Medulla oblongata (tissue), 1 donor: ENCODE measurements around the gene BEGAIN.
"Not testable (repeated sequence)": the region's sequence is repeated elsewhere in the genome, so short reads cannot be mapped to it uniquely, and the experiment has no call there.

Experiments
- DNase-seq: peaks from one replicate; pipeline ENCODE4 v3.0.0-alpha.2; 2015; ENCODE audit errors: extremely low spot score

The BEGAIN gene

DNA sequence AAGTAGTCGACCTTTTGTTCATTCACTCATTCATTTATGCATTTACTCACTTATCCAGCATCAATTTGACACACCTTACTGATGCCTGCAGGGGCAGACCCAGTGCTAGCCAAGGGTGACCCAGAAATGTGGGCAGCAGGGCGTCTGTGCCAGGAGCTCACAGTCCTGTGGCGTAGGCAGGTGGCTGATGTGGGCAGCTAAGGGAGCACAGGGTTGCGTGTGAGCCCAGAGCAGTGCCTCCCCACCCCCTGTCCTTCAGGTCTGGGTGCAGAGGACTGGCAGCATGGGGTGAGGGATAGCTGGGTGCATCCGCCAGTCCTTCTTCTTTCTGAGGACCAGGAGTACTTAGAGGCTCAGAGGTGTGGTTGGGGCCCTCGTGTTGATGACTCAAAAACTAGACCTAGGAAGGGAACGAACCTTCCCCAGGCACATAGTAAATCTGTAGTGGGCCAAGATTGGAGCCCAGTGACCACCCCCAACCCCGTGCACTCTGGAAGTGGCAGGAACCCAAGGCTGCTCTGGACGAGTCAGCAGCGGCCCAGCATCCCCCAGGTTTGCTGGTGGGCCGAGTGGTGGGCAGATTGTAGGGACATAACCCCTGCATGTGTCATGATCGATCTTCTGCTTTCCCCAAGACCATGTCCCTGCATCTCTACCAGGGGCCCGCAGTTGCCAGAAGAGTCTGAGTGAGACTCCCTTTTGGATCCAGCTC lies 63.9 kb downstream of the BEGAIN start:
- DNase-seq, result no peak

DNA sequence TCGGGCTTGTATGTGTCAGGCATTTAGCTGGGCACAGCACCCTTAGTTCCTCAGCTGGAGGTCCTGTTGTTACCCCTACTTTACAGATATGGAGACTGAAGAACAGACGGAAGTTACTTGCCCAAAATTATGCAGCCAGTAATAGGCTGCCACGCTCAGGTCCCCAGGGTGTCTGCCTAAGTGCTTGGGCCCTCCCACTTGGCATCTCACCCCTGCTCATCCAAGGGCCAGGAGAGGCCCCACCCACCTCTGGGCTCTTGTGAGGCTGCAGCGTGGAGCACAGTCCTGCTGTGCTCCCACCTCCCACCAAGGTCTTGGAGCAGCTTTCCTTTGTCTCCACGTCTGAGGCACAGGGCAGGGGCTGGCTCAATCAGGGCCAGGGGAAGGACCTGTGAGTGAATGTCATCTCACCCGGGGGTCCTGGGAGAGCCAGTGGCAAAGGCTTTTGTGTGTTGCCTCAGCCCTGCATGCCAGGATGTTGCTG lies 64.6 kb downstream of the BEGAIN start:
- DNase-seq, result no peak

DNA sequence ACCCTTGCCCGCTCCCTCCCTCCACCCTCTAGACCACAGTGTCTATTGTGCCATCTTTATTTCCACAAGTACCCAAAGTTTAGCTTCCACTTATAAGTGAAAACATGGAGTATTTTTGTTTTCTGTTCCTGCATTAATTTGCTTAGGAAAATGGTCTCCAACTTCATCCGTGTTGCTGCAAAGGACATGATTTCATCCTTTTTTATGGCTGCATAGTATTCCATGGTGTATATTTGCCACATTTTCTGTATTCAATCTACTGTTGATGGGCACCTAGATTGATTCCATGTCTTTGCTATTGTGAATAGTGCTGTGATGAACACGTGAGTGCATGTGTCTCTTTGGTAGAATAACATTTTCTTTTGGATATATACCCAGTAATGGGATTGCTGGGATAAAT lies 81.2 kb downstream of the BEGAIN start:
- not testable (repeated sequence) for DNase-seq

DNA sequence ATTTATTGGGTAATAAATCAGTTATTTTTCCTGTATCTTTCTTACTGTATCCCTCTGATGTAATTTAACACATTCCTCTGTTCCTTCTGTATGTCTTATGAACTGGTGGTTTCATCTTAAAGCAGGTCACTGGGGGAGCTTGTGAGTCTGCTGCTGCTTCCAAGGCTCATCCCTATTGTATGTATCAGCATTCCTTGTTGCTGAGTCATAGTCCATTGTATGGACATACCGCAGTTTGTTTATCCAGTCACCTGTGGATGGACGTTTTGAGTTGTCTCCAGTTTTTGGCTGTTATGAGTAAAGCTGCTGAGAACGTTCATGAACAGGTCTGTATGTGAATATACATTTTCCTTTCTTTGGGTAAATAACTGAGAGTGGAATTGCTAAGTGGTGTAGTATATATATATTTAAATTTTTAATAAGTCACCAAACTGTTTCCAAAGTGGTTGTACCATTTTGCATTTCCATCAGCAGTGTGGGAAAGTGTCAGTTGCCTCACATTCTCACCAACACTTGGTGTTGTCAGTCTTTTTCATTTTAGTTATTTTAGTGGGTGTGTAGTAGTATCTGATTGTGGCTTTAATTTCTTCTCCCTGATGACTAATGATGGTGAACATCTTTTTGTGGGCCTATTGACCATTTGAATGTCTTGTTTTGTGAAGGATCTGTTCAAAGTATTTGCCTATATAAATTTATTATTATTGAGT lies 82.7 kb downstream of the BEGAIN start:
- no peak for DNase-seq

DNA sequence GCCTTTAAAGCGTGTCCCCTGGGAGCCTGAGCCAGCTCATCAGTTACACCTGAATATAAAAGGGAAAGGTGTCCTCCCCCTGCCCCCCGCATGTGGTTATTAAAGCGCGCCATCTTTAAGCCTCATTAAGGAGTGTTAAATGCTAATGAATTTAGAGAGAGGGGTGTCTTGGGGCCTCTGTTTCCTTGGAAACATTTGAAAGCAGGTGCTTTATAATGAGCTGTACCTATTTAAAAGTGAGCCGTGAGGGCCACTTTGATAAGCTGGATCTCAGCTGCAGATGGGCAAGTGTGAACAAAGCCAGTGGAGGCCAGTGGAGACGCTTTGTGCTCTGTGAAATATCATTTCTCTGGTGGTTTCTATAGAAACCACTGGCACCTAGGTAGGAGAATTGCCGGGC lies 84.0 kb downstream of the BEGAIN start:
- no peak for DNase-seq

DNA sequence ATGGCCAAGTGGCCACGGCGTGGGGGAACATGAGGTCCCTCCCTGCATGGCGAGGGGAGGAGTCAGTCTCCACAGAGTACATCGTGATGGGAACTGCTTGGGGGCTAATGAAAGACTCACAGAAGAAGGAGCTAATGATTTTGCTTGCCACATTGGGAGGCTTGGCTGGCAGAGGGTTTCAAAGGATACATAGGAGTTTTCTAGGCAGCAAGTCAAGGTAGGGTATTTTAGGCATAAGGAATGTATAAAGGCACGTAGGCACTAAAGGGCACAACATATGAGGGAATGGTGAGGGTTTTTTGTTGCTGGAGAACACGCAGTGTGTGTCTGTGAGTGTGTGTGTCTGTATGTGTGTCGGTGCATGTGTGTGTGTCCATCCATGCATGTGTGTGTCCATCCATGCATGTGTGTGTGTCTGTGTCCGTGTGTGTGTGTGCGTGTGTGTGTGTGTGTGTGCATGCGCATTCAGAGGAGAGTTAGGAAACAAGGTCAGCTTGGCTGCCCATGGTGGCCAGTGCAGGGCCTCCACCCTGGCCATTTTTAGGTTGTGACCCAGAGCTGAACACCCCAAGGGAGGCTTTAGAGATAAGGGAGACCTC lies 84.5 kb downstream of the BEGAIN start:
- DNase-seq, result no peak

DNA sequence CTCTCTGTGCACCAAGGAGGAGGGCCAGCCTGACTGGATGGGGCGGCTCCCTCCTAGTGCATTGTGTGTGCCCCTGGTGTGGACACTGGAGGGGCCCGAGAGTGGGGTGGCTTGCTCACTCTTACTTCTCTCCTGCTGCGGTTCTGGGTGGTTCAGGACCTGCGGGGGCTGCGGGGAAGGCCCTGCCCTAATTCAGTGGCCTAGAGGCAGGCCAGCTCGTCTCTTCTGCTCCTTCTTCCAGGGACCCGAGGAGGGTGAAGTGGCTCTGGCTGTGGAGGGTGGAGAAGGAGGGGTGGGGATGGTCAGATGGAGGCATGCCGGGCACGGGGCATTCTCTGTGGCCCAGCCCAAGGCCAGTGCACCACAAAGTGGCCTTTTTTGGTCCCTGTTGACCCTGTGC lies 87.1 kb downstream of the BEGAIN start:
- DNase-seq, result no peak

DNA sequence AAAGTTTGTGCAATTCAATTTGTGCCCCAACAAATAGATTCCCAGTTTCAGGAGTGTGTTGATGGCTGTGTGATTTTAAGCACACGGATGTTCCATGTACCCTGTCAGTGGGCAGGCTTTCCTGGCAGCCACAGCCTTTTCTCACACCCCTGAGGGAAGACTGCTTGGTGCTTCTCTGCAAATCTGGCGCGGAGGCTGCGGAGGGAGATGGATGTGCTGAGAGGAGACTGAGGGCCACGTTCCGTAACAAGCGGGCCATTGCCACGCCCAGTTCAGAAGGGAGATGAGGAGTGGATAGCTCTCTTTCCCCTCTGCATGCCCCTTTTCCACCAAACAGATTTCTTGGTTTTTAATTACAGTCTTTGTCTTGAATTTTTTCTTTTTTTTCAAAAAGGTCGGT lies 89.1 kb downstream of the BEGAIN start:
- no peak for DNase-seq

DNA sequence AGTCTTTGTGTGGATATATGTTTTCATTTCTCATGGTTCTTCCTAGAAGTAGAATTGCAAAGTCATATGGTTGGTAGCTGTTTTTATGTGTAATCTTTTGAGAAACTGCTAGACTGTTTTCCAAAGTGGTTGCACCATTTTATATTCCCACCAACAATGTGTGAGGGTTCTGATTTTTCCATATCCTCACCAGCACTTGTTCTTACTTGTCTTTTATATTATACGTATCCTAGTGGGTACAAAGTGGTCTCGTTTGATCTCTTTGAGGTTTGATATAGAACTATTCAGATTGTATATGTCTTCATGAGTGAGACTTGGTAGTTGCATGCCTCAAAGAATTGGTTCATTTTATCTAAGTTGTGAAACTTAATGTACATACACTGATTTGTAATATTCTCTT lies 91.3 kb downstream of the BEGAIN start:
- DNase-seq, result no peak

DNA sequence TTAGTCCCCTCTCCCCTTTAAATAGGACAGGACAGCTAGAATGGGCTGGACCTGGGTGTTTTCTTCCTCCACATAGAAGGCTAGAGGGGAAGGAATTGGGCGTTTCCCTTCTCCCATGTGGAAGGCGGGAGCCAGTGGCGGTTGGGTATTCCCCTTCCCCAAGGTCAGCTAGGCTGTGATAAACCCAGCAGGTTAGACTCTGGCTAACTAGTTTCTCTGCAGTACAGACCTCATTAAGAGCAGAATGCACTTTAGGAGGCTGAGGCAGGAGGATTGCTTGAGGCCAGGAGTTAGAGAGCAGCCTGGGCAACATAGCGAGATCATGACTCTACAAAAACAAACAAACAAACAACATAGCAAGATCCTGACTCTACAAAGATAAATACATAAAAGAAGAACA lies 92.6 kb downstream of the BEGAIN start:
- no peak for DNase-seq

DNA sequence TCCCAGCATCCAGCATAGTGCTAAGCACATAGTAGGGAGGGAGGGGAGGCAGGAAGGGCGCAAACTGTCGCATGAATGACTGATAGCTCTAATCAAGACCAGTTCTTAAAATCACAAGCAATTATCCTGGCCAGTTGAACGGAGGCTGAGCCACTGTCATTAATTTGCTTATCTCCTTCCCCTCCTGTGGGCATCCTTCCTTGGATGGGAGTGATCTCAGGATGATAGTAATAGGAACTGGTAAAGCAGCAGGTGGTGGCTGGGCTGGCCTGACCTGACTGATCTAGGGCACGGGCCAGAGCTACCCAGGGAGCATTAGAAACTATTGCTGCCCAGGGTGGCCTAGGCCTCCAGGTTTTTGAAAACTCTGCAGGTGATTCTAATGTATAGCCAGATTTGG lies 97.0 kb downstream of the BEGAIN start:
- no peak for DNase-seq

DNA sequence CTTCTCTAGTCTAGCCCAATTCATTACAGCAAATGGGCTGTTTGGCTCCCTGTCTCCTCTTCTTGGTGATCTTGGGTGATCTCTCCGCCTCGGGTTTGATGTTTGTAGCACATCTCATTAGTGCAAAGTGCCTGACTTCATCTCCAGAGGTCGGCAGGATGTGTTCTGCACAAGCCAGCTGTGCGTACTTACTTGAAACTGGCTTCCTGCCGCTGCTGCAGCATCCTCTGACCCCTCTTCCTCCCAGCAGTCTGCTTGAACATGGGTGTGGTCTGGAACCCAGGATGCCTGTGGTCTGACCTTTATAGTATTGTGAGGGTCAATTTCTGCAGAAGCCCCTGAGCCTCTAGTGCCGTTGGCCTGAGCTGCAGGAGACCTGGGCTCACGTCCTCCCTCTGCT lies 99.2 kb downstream of the BEGAIN start:
- DNase-seq, result no peak

DNA sequence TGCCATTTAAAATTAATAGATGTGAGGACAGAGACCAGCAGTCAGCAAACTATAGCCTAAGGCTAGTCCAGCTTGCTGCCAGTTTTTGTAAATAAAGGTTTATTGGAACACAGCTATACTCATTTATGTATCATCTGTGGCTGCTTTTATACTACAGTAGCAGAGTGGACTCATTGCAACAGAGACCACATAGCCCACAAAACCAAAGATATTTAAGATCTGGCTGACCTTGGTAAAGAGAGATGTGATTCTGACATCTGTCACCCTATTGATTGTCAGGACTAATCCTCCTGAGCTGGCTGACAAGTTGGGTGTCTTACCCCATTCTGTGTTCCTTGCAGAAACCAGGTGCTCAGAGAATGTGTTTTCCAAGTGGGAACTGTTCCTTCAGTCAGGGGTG lies 99.9 kb downstream of the BEGAIN start:
- DNase-seq, result no peak
